ENCODE results near the gene SLC51B.
A peak's percentile ranks its signal among the peaks of the same experiment; 100 is the strongest.
"Not testable (repeated sequence)": the region's sequence is repeated elsewhere in the genome, so short reads cannot be mapped to it uniquely, and the experiment has no call there.

The SLC51B gene

DNA sequence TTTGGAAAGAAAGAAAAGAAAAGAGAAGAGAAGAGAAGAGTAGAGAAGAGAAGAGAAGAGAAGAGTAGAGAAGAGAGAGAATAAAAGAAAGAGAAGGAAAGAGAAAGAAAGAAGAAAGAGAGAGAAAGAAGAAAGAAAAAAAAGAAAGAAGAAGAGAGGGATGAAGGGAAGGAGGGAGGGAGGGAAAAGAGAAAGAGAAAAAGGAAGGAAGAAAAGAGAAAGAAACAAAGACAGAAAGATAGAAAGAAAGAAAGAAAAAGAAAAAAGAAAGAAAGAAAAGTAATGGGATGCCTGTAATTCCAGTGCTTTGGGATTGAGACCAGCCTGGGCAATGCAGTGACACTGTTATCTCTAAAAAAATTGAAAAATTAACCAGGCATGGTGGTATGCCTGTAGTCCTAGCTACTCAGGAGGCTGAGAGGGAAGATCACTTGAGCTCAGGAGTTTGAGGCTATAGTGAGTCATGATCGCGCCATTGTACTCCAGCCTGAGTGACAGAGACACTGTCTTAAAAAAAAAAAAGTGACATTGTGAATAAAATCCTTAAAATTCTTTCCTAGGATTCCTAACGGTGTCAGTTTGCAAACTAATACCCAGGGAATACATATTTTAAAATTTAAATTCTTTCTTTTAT, 20.9 kb downstream of the SLC51B start:
- no peak for DNase-seq (ENCODE audit: low read depth in 2 of 2, low spot score in 1 of 2)

DNA sequence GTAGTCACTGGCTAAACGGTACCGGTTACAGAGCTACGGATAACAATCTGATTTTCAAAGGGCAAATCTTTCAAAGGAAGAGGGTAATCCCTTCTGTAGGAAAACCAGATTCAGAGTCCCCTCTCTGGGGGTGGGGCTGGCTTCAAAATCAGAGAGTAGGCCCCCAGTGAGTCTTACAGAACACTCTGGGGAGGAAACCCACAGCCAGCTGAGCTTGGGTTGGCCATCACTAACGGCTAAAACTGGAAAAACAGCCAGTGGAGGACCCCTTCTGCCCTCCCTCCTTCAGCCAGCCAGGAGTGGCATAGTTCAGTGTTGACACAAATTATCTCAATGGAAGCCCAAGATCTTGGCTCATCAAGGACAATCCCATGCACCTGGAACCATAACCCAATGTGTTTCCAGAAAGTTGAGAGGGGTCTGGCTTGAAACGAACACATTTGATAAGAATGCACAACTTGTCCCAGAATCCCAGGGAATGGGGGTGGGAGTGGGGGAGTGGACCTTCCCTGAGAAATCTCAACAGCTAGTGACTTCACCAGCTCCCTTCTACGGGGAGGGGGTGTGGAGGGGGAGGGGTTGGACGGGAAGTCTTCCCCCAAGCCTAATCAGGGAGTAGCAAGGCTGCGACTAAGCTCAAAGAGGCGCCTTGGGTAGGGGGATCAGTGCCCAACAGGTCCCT, 21.6 kb downstream of the SLC51B start:
- DNase-seq (ENCODE audit: low read depth in 2 of 2, low spot score in 1 of 2), result no peak

DNA sequence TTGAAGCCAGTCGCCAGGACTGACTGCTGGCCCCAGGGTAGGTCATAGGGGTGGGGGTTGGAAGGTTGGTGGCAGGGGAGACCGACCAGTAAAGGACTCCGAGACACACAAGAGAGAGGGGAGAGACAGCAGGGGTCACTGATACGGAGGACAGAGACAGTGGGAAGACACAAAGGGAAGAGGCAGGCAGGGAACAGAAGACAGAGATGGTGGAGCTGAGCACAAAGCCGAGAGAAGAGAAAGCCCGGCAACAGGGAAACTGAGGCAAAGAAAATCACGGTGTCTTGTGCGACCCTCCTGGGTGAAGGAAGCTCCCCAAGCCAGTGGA, 22.1 kb downstream of the SLC51B start:
- DNase-seq (ENCODE audit: low read depth in 2 of 2, low spot score in 1 of 2), result no peak

DNA sequence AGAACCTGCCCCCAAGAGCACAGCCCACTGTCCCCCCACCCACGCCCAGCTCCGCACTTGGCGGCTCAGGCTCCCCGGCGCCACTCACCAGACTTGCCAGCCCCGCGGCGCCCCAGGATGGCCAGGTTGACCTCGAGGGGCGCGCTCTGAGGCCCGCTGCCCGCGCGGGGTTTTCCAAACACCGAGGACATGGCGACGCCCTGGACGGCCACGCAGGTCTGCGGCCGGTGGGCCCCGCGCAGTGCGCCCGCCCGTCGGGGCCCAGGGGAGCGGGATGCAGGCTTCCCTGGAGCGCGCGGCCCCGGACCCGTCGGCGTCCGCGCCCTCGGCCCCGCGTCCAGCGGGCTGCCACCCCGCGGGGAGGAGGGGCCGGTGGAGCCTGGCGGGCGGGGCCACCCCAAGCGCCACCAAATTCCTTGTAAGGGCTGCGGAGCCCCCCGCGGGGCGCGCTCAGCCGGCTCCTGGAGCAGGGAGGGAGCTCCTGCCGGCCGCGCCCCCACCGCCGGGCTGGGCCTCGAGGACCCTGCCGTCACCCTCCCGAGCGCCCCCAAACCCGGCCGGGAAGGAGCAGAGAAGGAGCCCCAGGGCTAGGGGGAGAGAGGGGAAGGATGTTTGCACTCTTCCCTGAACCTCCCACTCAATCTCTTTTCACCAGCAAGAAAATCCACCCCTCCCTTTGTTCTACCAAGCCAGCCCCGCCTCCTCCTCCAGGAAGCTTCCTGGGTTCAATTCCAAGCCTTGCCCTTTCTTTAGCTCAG, 22.6 kb downstream of the SLC51B start, which contains the start of gene RASL12:
Gene RASL12 (minus strand): TSS at position 347 of the 758 bp plus-strand sequence. CDS start 156 bp downstream, at position 191.
- DNase-seq (ENCODE audit: low read depth in 2 of 2, low spot score in 1 of 2), result no peak

DNA sequence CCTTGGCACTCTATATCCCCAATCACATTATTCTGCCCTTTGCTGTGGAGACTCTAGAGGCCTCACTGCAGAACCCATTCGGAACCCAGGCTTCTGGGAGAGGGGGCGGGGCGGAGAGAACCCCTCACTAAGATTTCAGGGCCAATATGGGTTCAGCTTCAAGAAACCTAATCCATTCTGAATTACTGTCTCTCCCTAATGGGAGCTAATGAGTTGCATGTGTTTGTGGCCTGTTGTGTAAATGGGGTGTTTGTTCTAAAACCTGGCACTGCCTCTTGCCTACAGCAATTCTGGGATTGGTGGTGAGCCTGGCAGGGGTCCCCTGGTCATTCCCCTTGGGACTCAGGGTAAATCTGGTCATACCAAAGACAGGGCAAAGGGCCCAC, 23.2 kb downstream of the SLC51B start:
- no peak for DNase-seq (ENCODE audit: low read depth in 2 of 2, low spot score in 1 of 2)

DNA sequence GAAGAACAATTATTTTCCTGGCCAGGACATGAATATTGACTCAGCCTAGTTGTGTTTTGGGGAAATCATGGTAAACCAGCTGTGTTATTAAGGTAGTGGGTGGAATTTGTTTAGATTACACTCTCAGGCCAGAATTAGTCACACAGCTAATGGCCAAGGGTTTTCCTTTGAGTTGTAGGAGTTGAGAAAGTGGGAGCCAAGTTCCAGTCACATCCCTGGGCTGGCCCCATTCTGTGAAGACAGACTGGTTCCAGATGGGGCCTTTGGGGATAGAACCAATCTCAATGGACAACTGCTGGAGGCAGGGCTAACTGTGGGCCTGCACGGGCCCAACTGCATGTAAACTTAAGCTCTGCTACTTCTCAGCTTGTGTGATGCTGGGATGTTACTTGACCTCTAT, 24.0 kb downstream of the SLC51B start:
- no peak for DNase-seq (ENCODE audit: low read depth in 2 of 2, low spot score in 1 of 2)

DNA sequence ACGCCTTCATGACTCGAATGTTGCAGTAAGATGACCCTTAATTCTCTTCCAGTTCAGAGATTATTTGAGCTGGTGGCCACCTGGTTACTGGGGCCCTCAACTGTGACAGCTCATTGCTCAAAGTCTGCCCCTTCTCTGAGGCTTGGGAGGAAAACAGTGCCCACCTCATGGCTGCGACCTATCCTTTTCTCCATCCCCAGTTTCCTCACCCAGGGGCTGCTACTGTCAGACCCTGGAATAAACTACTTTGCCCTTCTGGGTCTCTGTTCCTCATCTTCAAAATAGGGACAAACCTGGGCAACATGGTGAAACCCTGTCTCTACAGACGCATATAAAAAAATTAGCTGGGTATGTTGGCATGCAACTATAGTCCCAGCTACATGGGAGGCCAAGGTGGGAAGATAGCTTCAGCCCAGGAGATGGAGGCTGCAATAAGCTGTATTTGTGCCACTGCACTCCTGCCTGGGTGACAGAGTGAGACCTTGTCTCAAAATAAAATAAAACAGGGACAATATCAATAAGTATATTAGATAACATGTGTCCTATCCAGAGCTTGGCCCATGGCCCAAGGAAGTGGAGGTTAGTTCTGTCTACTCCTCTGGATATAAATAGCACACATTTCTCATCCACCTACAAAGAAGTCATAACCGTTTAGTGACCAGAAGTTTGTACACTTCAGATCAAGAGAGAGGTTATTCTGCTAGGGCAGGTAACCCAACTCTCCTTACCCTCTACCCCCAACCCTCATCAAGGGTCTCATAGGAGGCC, 24.8 kb downstream of the SLC51B start:
- no peak for DNase-seq (ENCODE audit: low read depth in 2 of 2, low spot score in 1 of 2)

DNA sequence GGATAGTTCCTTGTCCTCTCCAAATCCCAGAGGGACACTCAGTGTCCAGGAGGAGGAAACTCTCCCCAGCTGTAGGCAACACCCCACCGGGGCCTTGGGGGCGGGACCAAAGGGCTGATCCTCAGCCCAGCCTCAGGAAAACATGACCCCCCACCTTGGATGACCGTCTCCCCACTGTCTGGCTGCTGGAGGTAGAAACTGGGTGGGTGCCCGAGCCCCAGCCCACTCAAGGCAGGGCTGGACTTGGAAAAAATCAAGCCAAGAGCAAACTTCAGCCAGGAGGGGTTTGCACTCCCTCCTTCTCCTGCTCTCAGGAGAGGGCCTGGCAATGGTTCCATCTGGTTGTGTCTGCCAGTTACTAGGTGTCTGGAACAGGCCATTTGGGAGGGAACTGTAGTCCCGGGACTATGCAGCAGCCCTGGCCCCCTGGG, 26.2 kb downstream of the SLC51B start:
- no peak for DNase-seq (ENCODE audit: low read depth in 2 of 2, low spot score in 1 of 2)

DNA sequence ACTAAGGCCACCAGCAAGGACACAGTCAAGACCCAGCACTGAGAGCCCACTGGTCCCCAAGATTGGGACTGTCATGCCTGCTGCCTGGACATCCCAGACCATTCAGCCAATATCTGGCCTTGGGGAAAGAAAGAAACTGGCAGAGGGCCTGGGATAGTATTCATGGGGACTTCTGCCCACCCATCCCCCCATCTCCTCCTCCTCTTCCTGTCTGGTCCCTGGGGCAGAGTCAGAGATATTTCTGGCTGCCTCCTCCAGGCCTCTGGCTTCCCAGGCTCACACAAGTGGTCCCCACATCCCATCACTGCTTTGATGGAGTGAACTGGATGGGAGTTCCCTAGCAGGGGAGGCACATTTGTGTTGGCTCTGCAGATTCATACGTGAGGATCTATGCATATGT, 26.8 kb downstream of the SLC51B start:
- no peak for DNase-seq (ENCODE audit: low read depth in 2 of 2, low spot score in 1 of 2)

DNA sequence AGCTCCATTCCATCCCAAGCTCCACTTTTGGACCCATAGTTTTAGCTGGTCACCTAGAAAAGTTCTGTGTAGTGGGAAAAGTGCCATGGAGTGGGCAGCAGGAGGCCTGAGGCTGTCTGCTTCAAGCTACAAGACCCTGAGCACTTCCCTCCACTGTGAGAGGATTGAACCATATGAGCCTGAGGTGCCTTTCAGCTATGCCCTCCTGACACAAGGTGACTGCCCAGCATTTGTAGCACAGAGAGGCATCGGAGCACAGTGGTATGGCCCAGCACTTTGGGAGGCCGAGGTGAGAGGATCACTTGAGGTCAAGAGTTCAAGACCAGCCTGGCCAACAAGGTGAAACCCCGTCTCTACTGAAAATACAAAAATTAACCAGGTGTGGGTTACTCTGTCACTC, 27.4 kb downstream of the SLC51B start:
- no peak for DNase-seq (ENCODE audit: low read depth in 2 of 2, low spot score in 1 of 2)

DNA sequence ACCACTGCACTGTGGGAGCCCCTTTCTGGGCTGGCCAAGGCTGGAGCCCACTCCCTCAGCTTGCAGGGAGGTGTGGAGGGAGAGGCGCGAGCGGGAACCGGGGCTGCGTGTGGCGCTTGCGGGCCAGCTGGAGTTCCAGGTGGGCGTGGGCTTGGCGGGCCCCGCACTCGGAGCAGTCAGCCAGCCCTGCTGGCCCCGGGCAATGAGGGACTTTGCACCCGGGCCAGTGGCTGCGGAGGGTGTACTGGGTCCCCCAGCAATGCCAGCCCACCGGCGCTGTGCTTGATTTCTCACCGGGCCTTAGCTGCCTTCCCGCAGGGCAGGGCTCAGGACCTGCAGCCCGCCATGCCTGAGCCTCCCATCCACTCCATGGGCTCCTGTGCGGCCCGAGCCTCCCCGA, 29.8 kb downstream of the SLC51B start:
- DNase-seq (ENCODE audit: low read depth in 2 of 2, low spot score in 1 of 2), result not testable (repeated sequence)

DNA sequence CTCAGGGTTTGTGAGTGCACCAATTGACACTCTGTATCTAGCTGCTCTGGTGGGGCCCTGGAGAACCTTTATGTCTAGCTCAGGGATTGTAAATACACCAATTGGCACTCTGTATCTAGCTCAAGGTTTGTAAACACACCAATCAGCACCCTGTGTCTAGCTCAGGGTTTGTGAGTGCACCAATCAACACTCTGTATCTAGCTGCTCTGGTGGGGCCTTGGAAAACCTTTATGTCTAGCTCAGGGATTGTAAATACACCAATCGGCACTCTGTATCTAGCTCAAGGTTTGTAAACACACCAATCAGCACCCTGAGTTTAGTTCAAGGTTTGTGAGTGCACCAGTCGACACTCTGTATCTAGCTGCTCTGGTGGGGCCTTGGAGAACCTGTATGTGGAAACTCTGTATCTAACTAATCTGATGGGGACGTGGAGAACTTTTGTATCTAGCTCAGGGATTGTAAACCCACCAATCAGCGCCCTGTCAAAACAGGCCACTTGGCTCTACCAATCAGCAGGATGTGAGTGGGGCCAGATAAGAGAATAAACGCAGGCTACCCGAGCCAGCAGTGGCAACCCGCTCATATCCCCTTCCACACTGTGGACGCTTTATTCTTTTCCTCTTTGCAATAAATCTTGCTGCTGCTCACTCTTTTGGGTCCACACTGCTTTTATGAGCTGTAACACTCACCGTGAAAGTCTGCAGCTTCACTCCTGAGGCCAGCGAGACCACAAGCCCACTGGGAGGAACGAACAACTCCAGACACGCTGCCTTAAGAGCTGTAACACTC, 30.6 kb downstream of the SLC51B start:
- DNase-seq (ENCODE audit: low read depth in 2 of 2, low spot score in 1 of 2), result not testable (repeated sequence)

DNA sequence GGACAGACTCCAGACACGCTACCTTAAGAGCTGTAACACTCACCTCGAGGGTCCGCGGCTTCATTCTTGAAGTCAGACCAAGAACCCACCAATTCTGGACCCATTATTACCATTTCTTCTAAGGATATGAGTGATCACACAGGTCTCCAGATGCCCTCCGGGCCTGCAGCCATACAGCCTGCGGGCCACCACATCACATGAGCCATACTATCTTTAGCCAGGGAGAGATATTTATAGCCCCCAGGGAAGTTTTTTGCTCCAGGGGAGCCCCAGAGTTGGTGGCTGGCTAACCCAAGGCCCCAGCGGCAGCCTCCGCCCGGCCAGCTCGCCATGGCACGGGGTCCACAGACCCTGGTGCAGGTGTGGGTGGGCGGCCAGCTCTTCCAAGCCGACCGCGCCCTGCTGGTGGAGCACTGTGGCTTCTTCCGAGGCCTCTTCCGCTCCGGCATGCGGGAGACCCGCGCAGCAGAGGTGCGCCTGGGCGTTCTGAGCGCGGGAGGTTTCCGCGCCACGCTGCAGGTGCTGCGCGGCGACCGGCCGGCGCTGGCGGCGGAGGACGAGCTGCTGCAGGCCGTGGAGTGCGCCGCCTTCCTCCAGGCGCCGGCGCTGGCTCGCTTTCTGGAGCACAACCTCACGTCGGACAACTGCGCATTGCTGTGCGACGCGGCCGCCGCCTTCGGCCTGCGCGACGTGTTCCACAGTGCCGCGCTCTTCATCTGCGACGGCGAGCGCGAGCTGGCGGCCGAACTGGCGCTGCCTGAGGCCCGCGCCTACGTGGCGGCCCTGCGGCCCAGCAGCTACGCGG, 31.5 kb downstream of the SLC51B start, which contains the start of gene KBTBD13:
Gene KBTBD13 (plus strand): TSS at position 261 of the 805 bp plus-strand sequence. CDS start 70 bp downstream, at position 331.
- no peak for DNase-seq (ENCODE audit: low read depth in 2 of 2, low spot score in 1 of 2)

DNA sequence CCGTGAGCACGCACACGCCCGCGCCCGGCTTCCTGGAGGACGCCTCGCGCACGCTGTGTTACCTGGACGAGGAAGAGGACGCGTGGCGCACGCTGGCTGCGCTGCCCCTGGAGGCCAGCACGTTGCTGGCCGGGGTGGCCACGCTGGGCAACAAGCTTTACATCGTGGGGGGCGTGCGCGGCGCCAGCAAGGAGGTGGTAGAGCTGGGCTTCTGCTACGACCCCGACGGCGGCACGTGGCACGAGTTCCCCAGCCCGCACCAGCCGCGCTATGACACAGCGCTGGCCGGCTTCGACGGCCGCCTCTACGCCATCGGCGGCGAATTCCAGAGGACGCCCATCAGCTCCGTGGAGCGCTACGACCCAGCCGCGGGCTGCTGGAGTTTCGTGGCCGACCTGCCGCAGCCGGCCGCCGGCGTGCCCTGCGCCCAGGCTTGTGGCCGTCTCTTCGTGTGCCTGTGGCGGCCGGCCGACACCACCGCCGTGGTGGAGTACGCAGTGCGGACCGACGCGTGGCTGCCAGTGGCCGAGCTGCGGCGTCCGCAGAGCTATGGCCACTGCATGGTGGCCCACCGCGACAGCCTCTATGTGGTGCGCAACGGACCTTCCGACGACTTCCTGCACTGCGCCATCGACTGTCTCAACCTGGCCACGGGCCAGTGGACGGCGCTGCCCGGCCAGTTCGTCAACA, 32.2 kb downstream of the SLC51B start:
- no peak for DNase-seq (ENCODE audit: low read depth in 2 of 2, low spot score in 1 of 2)

DNA sequence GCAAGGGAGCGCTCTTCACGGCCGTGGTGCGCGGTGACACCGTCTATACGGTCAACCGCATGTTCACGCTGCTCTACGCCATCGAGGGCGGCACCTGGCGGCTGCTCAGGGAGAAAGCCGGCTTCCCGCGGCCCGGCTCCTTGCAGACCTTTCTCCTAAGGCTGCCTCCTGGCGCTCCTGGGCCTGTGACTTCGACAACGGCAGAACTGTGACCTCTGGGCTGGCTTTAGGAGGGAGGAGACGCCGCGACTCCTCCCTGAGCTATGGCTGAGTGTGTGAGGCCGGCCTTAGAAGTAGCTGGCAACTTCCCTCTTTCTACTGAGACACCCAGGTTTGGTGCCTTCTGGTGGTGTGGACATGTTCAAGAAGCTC, 32.8 kb downstream of the SLC51B start:
- no peak for DNase-seq (ENCODE audit: low read depth in 2 of 2, low spot score in 1 of 2)

DNA sequence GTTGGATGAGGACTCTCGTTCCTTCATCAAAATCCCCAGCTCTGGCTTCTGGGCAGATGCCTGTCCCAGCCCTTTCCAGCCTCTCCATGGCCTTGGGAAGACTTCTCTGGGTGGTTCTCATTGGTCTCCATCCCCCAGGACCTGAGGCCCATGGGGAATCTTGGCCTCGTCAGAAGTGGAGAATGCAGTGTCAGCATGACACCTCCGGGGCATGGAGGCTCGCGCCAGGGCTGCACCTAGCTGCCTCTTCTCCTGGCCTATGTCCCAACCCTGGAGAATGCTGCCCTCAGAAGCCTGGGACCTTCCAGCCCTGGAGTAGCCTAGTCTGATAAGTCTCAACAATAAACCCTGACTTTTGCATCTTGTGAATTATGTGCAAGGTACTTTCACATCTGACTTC, 34.4 kb downstream of the SLC51B start:
- DNase-seq (ENCODE audit: low read depth in 2 of 2, low spot score in 1 of 2), result no peak

DNA sequence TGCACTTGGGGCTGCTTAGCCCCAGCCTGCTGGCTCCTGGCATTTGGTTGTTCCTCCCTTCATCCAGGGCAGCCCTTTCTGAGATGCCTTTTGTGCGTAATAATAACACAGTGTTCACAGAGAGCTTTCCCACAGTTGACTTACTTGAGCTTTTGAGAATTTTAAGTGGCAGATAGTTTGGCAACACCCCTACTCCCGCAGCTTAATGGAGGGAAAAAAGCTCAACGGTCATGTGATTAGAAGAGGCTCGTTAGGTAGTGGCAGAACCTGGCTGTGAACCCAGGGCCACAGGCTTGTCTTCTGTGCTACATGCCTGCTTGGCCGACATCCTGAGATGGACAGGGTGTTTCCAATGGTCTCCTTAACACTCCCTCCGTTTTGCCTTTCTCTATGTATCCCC, 36.1 kb downstream of the SLC51B start:
- DNase-seq (ENCODE audit: low read depth in 2 of 2, low spot score in 1 of 2), result no peak

DNA sequence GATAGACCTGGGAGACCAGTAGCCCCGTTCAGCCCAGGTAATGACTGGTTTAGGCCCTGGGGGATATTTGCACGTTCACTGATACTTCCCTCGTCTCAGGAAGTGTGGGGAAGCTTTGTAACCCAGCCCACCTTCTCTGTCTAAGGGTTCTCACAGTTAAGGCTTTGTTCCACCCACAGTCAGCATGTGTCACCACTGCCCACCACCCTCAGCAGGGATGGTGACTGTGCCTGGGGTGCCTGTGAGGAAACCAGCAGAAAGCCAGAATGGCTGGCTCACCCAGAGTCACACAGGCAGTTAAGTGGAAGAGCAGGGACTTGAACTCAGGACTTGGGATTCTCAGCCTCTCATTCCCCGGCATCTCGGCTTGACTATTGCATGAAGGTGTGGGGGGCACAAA, 36.6 kb downstream of the SLC51B start:
- DNase-seq (ENCODE audit: low read depth in 2 of 2, low spot score in 1 of 2), result peak in 1 of 2 donors; percentile 11

DNA sequence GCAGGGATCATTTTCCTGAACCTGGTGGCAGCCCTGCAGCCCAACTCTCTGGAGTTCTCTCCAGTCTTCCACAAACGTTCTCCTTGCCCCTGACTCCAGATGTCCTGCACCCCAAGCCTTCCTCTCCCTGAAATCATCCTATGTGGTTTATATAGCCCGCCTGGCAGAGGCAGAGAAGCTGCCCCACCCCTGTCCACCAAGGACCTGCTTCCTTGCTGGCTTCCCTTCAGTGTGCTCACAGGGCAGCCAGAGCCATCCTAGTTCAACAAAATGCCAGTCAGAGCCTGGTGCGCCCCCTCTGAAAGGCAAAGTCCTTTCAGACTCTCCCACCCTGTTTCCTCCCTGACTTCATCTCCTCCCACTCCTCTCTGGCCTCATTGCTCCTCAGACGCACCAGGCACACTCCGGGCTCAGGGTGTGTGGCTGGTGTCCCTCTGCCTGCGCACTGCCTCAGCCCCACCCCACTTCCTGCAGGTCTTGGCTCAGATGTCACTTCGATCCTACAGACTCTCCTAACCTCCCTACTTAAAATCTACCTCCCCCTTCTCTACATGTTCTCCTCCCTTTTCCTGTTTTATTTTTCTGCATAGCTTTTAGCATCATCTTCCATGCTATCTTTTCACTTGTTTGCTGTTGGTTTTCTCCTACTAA, 37.2 kb downstream of the SLC51B start:
- no peak for DNase-seq (ENCODE audit: low read depth in 2 of 2, low spot score in 1 of 2)
